Measurements from ENCODE around the gene MUTYH. TPM values are rescaled to one million over a fixed set of nuclear protein-coding genes. Genes with fewer than 3 reads are reported as not detected.

MUTYH gene
- total and polyA plus RNA-seq, 8 donors, result 11.6 to 88.7 (median 19.7) TPM

- intact Hi-C loops (cut with DNase I; ENCODE audit: low total_unique reads), result no loop called here
- Histone ChIP-seq H3K27me3 (no peaks in the 10 kb centered on the region), H3K9me3 (no peaks in the 10 kb centered on the region), H3K4me1 (peaks cover 0 to 7% (median 0%) of the 10 kb centered on the region in 4 donors), H3K4me3 (no peak overlapping the region), H3K36me3 (no peaks in the 10 kb centered on the region), H3K27ac (no peak overlapping the region)
- TF ChIP-seq POLR2A (IDR thresholded peaks at IDR 0.05), result no peak
- TF ChIP-seq EP300 (IDR thresholded peaks at IDR 0.05), result no peak
- TF ChIP-seq CTCF (IDR thresholded peaks at IDR 0.05), result no peak
- no peak for TF ChIP-seq POLR2AphosphoS5 (IDR thresholded peaks at IDR 0.05)
- 70 to 87% (median 76%) methylated on average over 4 of the region's 4 CpGs for WGBS, 5 donors
- DNase-seq, result no peak
Observed at GRCh38 chr1:45317166-45317565, 23.1 kb downstream of the MUTYH start.

DNA sequence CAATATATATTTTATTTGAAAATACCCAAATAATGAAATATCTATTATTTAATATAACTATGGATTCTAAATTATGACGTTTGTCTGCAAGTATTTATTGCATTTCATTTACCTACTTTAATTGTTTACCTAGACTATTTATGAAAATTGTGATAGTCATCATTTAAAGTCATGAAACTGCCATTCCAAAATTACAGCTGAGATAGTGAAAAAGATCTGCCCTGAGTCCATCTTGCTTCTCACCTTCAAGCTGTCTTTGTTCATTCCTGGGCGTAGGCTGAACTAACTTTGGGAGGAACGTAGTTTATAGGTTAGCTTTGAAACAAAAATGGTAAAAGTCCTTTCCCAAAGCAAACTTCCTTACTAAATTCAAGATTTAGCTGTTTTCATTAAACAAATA lies 26.0 kb downstream of the MUTYH start:
- no peak overlapping the region for H3K4me3 ChIP-seq
- intact Hi-C loops (cut with DNase I; ENCODE audit: low total_unique reads), result no loop called here
- no peaks in the 10 kb centered on the region for H3K9me3 ChIP-seq
- no peak overlapping the region for H3K27ac ChIP-seq
- no peaks in the 10 kb centered on the region for H3K36me3 ChIP-seq
- peaks cover 0 to 7% (median 0%) of the 10 kb centered on the region in 4 donors for H3K4me1 ChIP-seq
- 34 to 59% (median 52%) methylated on average over 3 of the region's 3 CpGs for WGBS, 5 donors
- TF ChIP-seq EP300 (IDR thresholded peaks at IDR 0.05) (no peak), CTCF (IDR thresholded peaks at IDR 0.05) (no peak), POLR2AphosphoS5 (IDR thresholded peaks at IDR 0.05) (no peak), POLR2A (IDR thresholded peaks at IDR 0.05) (no peak)
- DNase-seq, result no peak
- no peaks in the 10 kb centered on the region for H3K27me3 ChIP-seq

- Histone ChIP-seq H3K9me3 (no peaks in the 10 kb centered on the region), H3K27ac (no peak overlapping the region), H3K4me3 (no peak overlapping the region), H3K4me1 (peaks cover 8 to 20% (median 17%) of the 10 kb centered on the region in 4 donors), H3K27me3 (no peaks in the 10 kb centered on the region), H3K36me3 (no peaks in the 10 kb centered on the region)
- no peak for TF ChIP-seq POLR2A (IDR thresholded peaks at IDR 0.05)
- TF ChIP-seq POLR2AphosphoS5 (IDR thresholded peaks at IDR 0.05), result no peak
- no peak for TF ChIP-seq CTCF (IDR thresholded peaks at IDR 0.05)
- TF ChIP-seq EP300 (IDR thresholded peaks at IDR 0.05), result no peak
- WGBS, 5 donors, result 74 to 86% (median 82%) methylated on average over 3 of the region's 3 CpGs
- intact Hi-C loops (cut with DNase I; ENCODE audit: low total_unique reads), result no loop called here
- no peak for DNase-seq
Observed at GRCh38 chr1:45306905-45307304, 33.3 kb downstream of the MUTYH start.

DNA sequence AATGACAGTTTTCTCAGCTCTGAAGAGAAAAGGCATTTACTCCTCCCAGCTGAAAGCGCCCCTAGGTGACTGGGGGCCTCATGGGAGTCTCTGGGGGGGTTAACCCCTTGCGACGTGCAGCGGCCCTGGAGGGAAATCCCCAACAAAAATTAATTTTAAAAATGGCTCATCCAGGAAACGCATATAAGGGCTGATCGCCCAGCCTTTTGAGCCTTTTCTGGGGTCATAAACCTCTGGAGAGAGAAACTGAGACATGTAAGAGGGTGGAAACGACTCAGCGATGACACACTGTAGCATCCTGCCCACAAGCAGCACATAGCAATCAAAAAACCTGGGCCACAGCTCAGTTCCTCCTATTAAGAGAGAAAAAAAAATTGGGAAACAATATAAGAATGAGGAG lies 33.9 kb downstream of the MUTYH start:
- DNase-seq, result no peak
- Histone ChIP-seq H3K9me3 (no peaks in the 10 kb centered on the region), H3K4me3 (no peak overlapping the region), H3K4me1 (peaks cover 8 to 20% (median 17%) of the 10 kb centered on the region in 4 donors), H3K27ac (no peak overlapping the region), H3K27me3 (no peaks in the 10 kb centered on the region), H3K36me3 (no peaks in the 10 kb centered on the region)
- TF ChIP-seq POLR2A (IDR thresholded peaks at IDR 0.05), result no peak
- TF ChIP-seq POLR2AphosphoS5 (IDR thresholded peaks at IDR 0.05), result no peak
- no peak for TF ChIP-seq CTCF (IDR thresholded peaks at IDR 0.05)
- no peak for TF ChIP-seq EP300 (IDR thresholded peaks at IDR 0.05)
- intact Hi-C loops (cut with DNase I; ENCODE audit: low total_unique reads), result no loop called here
- WGBS, 5 donors, result 53 to 69% (median 66%) methylated on average over 8 of the region's 8 CpGs

Data from stomach (tissue), 9 donors.